Measurements from ENCODE around the gene PAGR1. TPM values are rescaled to one million over a fixed set of nuclear protein-coding genes. Genes with fewer than 3 reads are reported as not detected.

The PAGR1 gene
- total and polyA plus RNA-seq, 2 of the 13 experiments (the other 11 are each of a cell fraction or from before 2014, with no cell fraction given) = 9.8 to 66.4 TPM

- TF ChIP-seq NFRKB (IDR thresholded peaks at IDR 0.05) (no peak), WIZ (CRISPR knock-in tag; IDR thresholded peaks at IDR 0.05) (no peak), POGK (CRISPR knock-in tag; conservative IDR thresholded peaks at IDR 0.05) (no peak), NR3C1 (CRISPR knock-in tag; IDR thresholded peaks at IDR 0.05) (no peak), RORA (CRISPR knock-in tag; IDR thresholded peaks at IDR 0.05) (no peak), KLF6 (CRISPR knock-in tag; IDR thresholded peaks at IDR 0.05) (no peak), U2AF2 (IDR thresholded peaks at IDR 0.05; ENCODE audit: low read depth, low read length) (no peak), ZNF577 (CRISPR knock-in tag; IDR thresholded peaks at IDR 0.05; ENCODE audit: borderline replicate concordance, low read depth) (no peak), MTA3 (CRISPR knock-in tag; IDR thresholded peaks at IDR 0.05) (no peak), IRF9 (CRISPR knock-in tag; IDR thresholded peaks at IDR 0.05; ENCODE audit: borderline replicate concordance) (no peak), ELF1 (CRISPR knock-in tag; IDR thresholded peaks at IDR 0.05) (no peak), PREB (CRISPR knock-in tag; IDR thresholded peaks at IDR 0.05) (no peak), ZNF431 (CRISPR knock-in tag; IDR thresholded peaks at IDR 0.05; ENCODE audit: borderline replicate concordance, low read depth) (no peak), GATA4 (IDR thresholded peaks at IDR 0.05; ENCODE audit: borderline replicate concordance, low read depth) (no peak), ZNF318 (CRISPR knock-in tag; IDR thresholded peaks at IDR 0.05) (no peak), RAD21 (CRISPR knock-in tag; IDR thresholded peaks at IDR 0.05) (peak; percentile 56)
Measured at GRCh38 chr16:29806641-29807425, 9.1 kb upstream of the PAGR1 start (continued).

All from HepG2 (cell line).